Endodermal cell (in vitro differentiated cells): ENCODE measurements around the gene DCLK1. TPM values are rescaled to one million over a fixed set of nuclear protein-coding genes. Genes with fewer than 3 reads are reported as not detected.

Experiments used
- DNase-seq: peaks from one replicate; pipeline ENCODE4 v3.0.0-alpha.2; 2017
- H3K27ac ChIP-seq: 2 replicates; pipeline ENCODE4 v1.5.1; 2013; ENCODE audit warnings: mild to moderate bottlenecking, low read depth, low read length, moderate library complexity
- H3K27me3 ChIP-seq: 2 replicates; pipeline ENCODE4 v1.6.1; 2013; ENCODE audit warnings: mild to moderate bottlenecking, low read length, moderate library complexity; ENCODE audit not compliant: insufficient read depth, control insufficient read depth, poor library complexity, severe bottlenecking
- H3K36me3 ChIP-seq: 2 replicates; pipeline ENCODE4 v1.7.0; 2013; ENCODE audit warnings: mild to moderate bottlenecking, low read length, moderate library complexity; ENCODE audit not compliant: control insufficient read depth, insufficient read depth
- H3K4me1 ChIP-seq: one replicate; pipeline ENCODE4 v1.7.0; 2013; ENCODE audit warnings: low read length; ENCODE audit not compliant: control insufficient read depth, insufficient read depth
- H3K4me3 ChIP-seq: 2 replicates; pipeline ENCODE4 v1.5.1; 2013; ENCODE audit warnings: mild to moderate bottlenecking, low read length, moderate library complexity
- H3K9ac ChIP-seq: 2 replicates; pipeline ENCODE4 v1.6.1; 2013; ENCODE audit warnings: mild to moderate bottlenecking, low read length, moderate library complexity; ENCODE audit not compliant: poor library complexity, severe bottlenecking; ENCODE audit errors: extremely low read depth
- H3K9me3 ChIP-seq: 2 replicates; pipeline ENCODE4 v1.6.1; 2013; ENCODE audit warnings: mild to moderate bottlenecking, low read length, moderate library complexity; ENCODE audit not compliant: control insufficient read depth
- H3K27ac Mint-ChIP-seq: 2 replicates; pipeline ENCODE4 v1.8.0; 2020; ENCODE audit warnings: mixed read lengths
- H3K27me3 Mint-ChIP-seq: 2 replicates; pipeline ENCODE4 v1.8.0; 2021; ENCODE audit warnings: mild to moderate bottlenecking, mixed read lengths; ENCODE audit not compliant: insufficient read depth
- H3K36me3 Mint-ChIP-seq: 2 replicates; pipeline ENCODE4 v1.8.0; 2020; ENCODE audit warnings: low read depth, mixed read lengths
- H3K4me1 Mint-ChIP-seq: 2 replicates; pipeline ENCODE4 v1.8.0; 2020; ENCODE audit warnings: mixed read lengths
- H3K4me3 Mint-ChIP-seq: 2 replicates; pipeline ENCODE4 v1.8.0; 2020; ENCODE audit warnings: mild to moderate bottlenecking, moderate library complexity, mixed read lengths
- H3K9me3 Mint-ChIP-seq: 2 replicates; pipeline ENCODE4 v1.8.0; 2020; ENCODE audit warnings: mild to moderate bottlenecking, mixed read lengths
- WGBS, 2 experiments: methylation state at CpG; one replicate each; pipeline versions ENCODE4 v1.1.5 to v1.1.7; 2013; ENCODE audit warnings: missing lambda C conversion rate in 2 of 2, mixed read lengths in 1 of 2; ENCODE audit not compliant: insufficient coverage in 1 of 2, insufficient read length in 1 of 2; 5-methylcytosine and 5-hydroxymethylcytosine counted together
- total RNA-seq, 2 donors: library from RNA; stranded (reverse); fragmentation: NEBNext Ultra II Directional in 1 of 2; extraction: Animal tissue kit (Norgen Biotek cat#: 25700) in 1 of 2; gene quantifications; 2 replicates in 1 of 2; 3 replicates in 1 of 2; pipeline ENCODE4 v1.2.1, GENCODE V29; 2021
- TF ChIP-seq, protein P1 (sequence below): fragments of 200-600 bp; sonication (generic); conservative IDR thresholded peaks from 2 replicates; pipeline ENCODE4 v1.5.0; 2021; ENCODE audit warnings: antibody characterized with exemption, mild to moderate bottlenecking

The DCLK1 gene
- total RNA-seq, 2 donors from 2014 or later: 3.0 to 32.8 TPM

DNA sequence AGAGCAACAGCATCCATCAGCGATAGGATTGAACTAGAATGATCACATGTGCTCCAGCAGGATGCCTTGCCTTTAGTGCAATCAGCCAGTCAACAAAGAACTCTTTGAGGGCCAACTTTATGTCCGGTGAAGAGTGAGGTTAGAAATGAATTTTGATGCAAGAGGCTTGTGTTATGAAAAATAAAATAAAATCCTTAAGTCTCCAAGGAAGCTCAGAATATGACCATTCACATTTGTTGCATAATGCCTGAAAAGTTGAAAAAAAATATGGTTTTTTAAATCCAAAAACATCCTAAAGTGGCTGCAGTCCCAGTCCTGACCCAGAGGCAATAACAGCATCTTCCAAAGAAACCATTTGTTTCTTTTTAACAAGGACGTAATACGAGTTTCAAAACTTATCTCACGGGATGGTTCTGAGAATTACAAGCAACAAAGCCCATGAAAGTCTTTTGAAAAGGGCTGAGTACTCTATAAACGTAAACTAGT, 61.3 kb downstream of the DCLK1 start:
- Histone ChIP-seq H3K27ac (no peak overlapping the region), H3K27me3 (no peaks in the 10 kb centered on the region), H3K36me3 (no peaks in the 10 kb centered on the region), H3K4me3 (no peak overlapping the region), H3K9ac (no peak overlapping the region), H3K4me1 (no peaks in the 10 kb centered on the region), H3K9me3 (no peaks in the 10 kb centered on the region)
- Mint-ChIP-seq H3K27me3 (no peaks in the 10 kb centered on the region), H3K9me3 (peaks cover 3% of the 10 kb centered on the region), H3K27ac (no peak overlapping the region), H3K4me1 (peaks cover 26% of the 10 kb centered on the region), H3K4me3 (no peak overlapping the region), H3K36me3 (no peaks in the 10 kb centered on the region)
- WGBS, 2 experiments: 92 to 100% methylated on average over 5 to 6 of the region's 6 CpGs
- TF ChIP-seq, protein P1, sequence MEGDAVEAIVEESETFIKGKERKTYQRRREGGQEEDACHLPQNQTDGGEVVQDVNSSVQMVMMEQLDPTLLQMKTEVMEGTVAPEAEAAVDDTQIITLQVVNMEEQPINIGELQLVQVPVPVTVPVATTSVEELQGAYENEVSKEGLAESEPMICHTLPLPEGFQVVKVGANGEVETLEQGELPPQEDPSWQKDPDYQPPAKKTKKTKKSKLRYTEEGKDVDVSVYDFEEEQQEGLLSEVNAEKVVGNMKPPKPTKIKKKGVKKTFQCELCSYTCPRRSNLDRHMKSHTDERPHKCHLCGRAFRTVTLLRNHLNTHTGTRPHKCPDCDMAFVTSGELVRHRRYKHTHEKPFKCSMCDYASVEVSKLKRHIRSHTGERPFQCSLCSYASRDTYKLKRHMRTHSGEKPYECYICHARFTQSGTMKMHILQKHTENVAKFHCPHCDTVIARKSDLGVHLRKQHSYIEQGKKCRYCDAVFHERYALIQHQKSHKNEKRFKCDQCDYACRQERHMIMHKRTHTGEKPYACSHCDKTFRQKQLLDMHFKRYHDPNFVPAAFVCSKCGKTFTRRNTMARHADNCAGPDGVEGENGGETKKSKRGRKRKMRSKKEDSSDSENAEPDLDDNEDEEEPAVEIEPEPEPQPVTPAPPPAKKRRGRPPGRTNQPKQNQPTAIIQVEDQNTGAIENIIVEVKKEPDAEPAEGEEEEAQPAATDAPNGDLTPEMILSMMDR: no peak
- DNase-seq: no peak

DNA sequence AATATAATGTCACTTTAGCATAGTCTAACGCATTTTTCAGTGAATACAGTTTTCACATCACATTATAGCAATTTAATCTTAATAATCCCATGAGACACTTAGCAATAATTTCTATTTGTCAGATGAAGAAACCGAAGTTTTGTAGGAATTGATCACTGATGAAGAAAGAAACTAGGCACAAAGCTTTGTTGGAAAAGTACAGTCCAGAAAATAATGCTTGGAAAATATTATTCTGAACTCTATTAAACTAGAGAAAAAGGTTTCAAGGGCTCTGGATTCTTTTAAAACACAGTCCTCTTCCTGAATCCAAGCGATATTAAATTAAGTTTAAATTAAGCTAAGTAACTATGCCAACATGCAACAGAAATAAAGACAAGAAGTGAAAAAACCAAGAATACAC, 62.2 kb downstream of the DCLK1 start:
- no peak overlapping the region for H3K27ac Mint-ChIP-seq
- H3K4me3 Mint-ChIP-seq: no peak overlapping the region
- H3K9me3 Mint-ChIP-seq: peaks cover 3% of the 10 kb centered on the region
- Histone ChIP-seq H3K4me3 (no peak overlapping the region), H3K27ac (no peak overlapping the region), H3K27me3 (no peaks in the 10 kb centered on the region), H3K4me1 (no peaks in the 10 kb centered on the region), H3K9ac (no peak overlapping the region), H3K9me3 (no peaks in the 10 kb centered on the region), H3K36me3 (no peaks in the 10 kb centered on the region)
- no peak for DNase-seq
- H3K36me3 Mint-ChIP-seq: no peaks in the 10 kb centered on the region
- H3K4me1 Mint-ChIP-seq: peaks cover 26% of the 10 kb centered on the region
- WGBS, 2 experiments: 50% methylated on average over 2 of the region's 3 CpGs
- H3K27me3 Mint-ChIP-seq: no peaks in the 10 kb centered on the region
- TF ChIP-seq, protein P1: no peak

DNA sequence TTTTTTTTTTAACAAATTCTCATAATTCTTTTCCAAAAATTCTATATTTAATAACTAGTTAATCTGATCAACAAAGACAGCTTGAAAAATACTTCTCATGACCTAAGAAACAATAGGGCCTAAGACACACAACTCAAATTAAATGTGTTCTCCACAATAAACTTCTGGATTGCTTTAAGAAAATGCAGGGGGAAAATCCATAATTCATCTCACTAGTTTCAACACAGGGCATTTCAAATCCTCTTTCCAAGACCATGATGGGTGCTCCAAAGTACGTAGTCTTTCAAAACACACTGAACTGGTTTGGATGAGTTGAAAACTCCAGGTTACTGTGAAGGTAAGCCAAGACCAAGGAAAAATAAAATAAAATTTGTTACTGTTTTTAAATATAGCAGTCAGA, 62.6 kb downstream of the DCLK1 start:
- H3K9me3 ChIP-seq: no peaks in the 10 kb centered on the region
- H3K27me3 ChIP-seq: no peaks in the 10 kb centered on the region
- Mint-ChIP-seq H3K4me1 (peaks cover 25% of the 10 kb centered on the region), H3K9me3 (peaks cover 3% of the 10 kb centered on the region), H3K4me3 (no peak overlapping the region), H3K36me3 (no peaks in the 10 kb centered on the region), H3K27me3 (no peaks in the 10 kb centered on the region), H3K27ac (no peak overlapping the region)
- H3K27ac ChIP-seq: no peak overlapping the region
- no peak overlapping the region for H3K4me3 ChIP-seq
- 92% methylated on average over 1 of the region's 1 CpG; no CpG with 5 or more reads in 1 of the 2 experiments for WGBS, 2 experiments
- no peaks in the 10 kb centered on the region for H3K36me3 ChIP-seq
- H3K9ac ChIP-seq: no peak overlapping the region
- no peaks in the 10 kb centered on the region for H3K4me1 ChIP-seq
- TF ChIP-seq, protein P1: no peak
- no peak for DNase-seq
